ENCODE measurements around the gene PEF1.

Gene PEF1

GRCh38 chr1:31671147-31671546, 26.5 kb upstream of the PEF1 start:
- no peak for DNase-seq (ENCODE audit: low read depth)

- DNase-seq (ENCODE audit: low read depth) = no peak
Observed at GRCh38 chr1:31670593-31670964, 25.9 kb upstream of the PEF1 start.

- no peak for DNase-seq (ENCODE audit: low read depth)
Observed at GRCh38 chr1:31669786-31670592, 25.3 kb upstream of the PEF1 start.

- DNase-seq (ENCODE audit: low read depth) = no peak
Observed at GRCh38 chr1:31669433-31669785, 24.7 kb upstream of the PEF1 start.

- no peak for DNase-seq (ENCODE audit: low read depth)
Observed at GRCh38 chr1:31668303-31668883, 23.7 kb upstream of the PEF1 start.

GRCh38 chr1:31667065-31667785, 22.5 kb upstream of the PEF1 start:
- DNase-seq (ENCODE audit: low read depth) = no peak

- DNase-seq (ENCODE audit: low read depth) = no peak
Observed at GRCh38 chr1:31666263-31666963, 21.7 kb upstream of the PEF1 start.

GRCh38 chr1:31665234-31665878, 20.7 kb upstream of the PEF1 start:
- no peak for DNase-seq (ENCODE audit: low read depth)

GRCh38 chr1:31664528-31664927, 19.9 kb upstream of the PEF1 start:
- DNase-seq (ENCODE audit: low read depth) = no peak

- peak; percentile 38 for DNase-seq (ENCODE audit: low read depth)
Observed at GRCh38 chr1:31663622-31664452, 19.2 kb upstream of the PEF1 start.

- no peak for DNase-seq (ENCODE audit: low read depth)
Observed at GRCh38 chr1:31662463-31662862, 17.8 kb upstream of the PEF1 start.

- no peak for DNase-seq (ENCODE audit: low read depth)
Observed at GRCh38 chr1:31661856-31662255, 17.2 kb upstream of the PEF1 start.

GRCh38 chr1:31660871-31661455, 16.3 kb upstream of the PEF1 start:
- no peak for DNase-seq (ENCODE audit: low read depth)

GRCh38 chr1:31659889-31660288, 15.2 kb upstream of the PEF1 start:
- no peak for DNase-seq (ENCODE audit: low read depth)

GRCh38 chr1:31658721-31659120, 14.0 kb upstream of the PEF1 start:
- DNase-seq (ENCODE audit: low read depth) = no peak

GRCh38 chr1:31657972-31658510, 13.4 kb upstream of the PEF1 start:
- no peak for DNase-seq (ENCODE audit: low read depth)

GRCh38 chr1:31657020-31657804, 12.5 kb upstream of the PEF1 start:
- DNase-seq (ENCODE audit: low read depth) = no peak

- no peak for DNase-seq (ENCODE audit: low read depth)
Observed at GRCh38 chr1:31655756-31656155, 11.1 kb upstream of the PEF1 start.

GRCh38 chr1:31655104-31655503, 10.4 kb upstream of the PEF1 start:
- DNase-seq (ENCODE audit: low read depth) = no peak

GRCh38 chr1:31654474-31654776, 9.7 kb upstream of the PEF1 start:
- DNase-seq (ENCODE audit: low read depth) = no peak
